ENCODE measurements around the gene PFDN4.
A peak's percentile ranks its signal among the peaks of the same experiment; 100 is the strongest.

PFDN4 gene

DNA sequence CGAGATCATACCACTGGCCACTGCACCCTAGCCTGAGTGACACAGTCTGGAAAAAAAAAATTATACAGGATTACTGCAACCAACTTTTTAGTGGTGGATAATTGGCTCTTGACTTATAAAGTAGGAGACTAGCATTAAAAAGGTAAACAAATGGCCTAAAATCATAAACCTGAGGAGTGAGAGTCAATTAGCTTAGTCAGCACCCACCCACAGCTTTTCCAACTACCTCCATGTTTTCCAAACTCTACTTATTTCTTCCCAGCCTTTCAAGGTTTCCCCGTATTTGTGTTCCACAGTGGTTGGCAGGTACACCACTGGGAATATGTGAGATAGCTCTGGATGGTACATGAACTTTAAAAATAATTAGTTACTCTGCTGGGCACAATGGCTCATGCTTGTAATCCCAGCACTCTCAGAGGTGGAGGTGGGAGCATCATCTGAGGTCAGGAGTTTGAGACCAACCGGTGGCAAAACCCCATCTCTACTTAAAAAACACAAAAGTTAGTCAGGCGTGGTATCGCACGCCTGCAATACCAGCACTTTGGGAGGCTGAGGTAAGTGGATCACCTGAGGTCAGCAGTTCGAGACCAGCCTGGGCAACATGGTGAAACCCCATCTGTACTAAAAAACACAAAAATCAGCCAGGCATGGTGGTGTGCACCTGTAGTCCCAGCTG is 40.8 kb upstream of the PFDN4 start:
- Histone ChIP-seq H2BK12ac (ENCODE audit: low read length) (no peak overlapping the region), H3K79me1 (ENCODE audit: low read depth, low read length) (no peaks in the 10 kb centered on the region), H2BK15ac (ENCODE audit: low read length) (no peak overlapping the region), H4K8ac (ENCODE audit: low read depth, low read length) (no peak overlapping the region), H3K27ac (replicated peaks; ENCODE audit: low read length) (no peak overlapping the region), H2AK5ac (ENCODE audit: low read depth, low read length) (no peak overlapping the region), H3K23ac (ENCODE audit: low read depth, low read length, poor library complexity) (no peak overlapping the region), H3K4ac (ENCODE audit: low read length) (no peak overlapping the region), H3K36me3 (replicated peaks in 1 of 2; ENCODE audit: control insufficient read depth in 2 of 2, insufficient read depth in 2 of 2, low read length in 2 of 2) (no peaks in the 10 kb centered on the region), H2BK120ac (ENCODE audit: low read depth, low read length) (no peak overlapping the region), H4K91ac (ENCODE audit: low read depth, low read length, poor library complexity) (no peak overlapping the region), H3K9me3 (replicated peaks in 1 of 2; ENCODE audit: control insufficient read depth in 2 of 2, insufficient read depth in 1 of 2, low read depth in 1 of 2, low read length in 2 of 2) (no peaks in the 10 kb centered on the region), H3K9ac (ENCODE audit: low read depth, low read length, poor library complexity) (no peak overlapping the region), H3K27me3 (ENCODE audit: control insufficient read depth in 3 of 3, insufficient read depth in 3 of 3, low read depth in 1 of 3, low read length in 3 of 3) (peaks cover 0 to 70% (median 16%) of the 10 kb centered on the region in 3 experiments), H3K18ac (ENCODE audit: low read length) (no peak overlapping the region), H2AFZ (ENCODE audit: low read length) (no peak overlapping the region), H2BK5ac (ENCODE audit: low read length) (no peak overlapping the region), H3K4me3 (ENCODE audit: low read length in 2 of 2) (no peak overlapping the region), H3K4me2 (ENCODE audit: insufficient read depth, low read length, poor library complexity, severe bottlenecking) (no peak overlapping the region), H3K14ac (ENCODE audit: low read length) (no peak overlapping the region), H3K4me1 (ENCODE audit: control insufficient read depth in 2 of 2, insufficient read depth in 1 of 2, low read depth in 1 of 2, low read length in 2 of 2) (no peaks in the 10 kb centered on the region)
- WGBS, 2 donors (ENCODE audit: extremely low coverage in 2 of 2, insufficient read length in 2 of 2, insufficient replicate concordance in 1 of 2) = no CpG with 5 or more reads among the region's 7 CpGs
- no peak for DNase-seq (ENCODE audit: low spot score)

DNA sequence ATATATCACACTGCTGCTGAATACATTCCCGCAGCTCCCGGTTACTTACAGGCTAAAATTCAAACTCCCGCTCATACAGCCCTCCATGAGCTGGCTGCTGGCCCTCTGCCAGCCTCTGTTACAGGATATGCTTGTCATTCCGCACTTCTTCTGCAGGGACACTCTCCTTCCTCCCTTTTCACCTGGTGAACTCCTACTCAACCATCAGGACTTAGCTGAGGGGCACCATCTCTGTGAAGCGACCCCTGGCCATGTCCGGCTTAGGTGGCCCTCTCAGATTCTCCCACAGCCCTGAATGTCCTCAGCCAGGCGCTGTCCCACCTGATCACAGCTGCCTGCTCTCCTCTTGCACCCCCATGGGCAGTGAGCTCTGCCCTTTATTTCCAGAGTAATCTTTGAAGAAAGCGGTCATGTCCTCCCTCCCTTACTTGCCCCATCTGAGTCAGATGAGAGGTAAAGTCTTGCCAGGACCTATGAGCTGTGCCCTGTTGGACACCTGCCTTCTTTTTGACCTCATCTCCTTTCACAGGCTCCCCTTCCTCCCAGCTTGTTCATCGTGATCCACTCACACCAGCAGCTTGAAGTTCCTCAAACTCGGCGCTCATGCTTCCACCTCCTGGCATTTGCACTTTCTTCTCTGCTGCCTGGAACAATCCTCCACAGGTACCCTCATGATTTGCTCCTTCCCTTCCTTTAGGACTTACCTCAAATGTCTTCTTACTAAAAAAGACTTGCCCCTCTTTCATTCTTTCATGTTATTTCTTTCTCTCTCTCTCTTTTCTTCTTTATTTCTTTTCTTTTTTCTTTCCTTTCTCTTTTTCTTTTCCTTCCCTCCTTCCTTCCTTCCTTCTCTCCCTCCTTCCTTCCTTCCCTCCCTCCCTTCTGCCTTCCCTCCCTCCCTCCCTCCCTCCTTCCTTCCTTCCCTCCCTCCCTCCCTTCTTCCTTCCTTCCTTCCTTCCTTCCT is 39.7 kb upstream of the PFDN4 start:
- H2AFZ ChIP-seq (ENCODE audit: low read length) = no peak overlapping the region
- H2BK5ac ChIP-seq (ENCODE audit: low read length) = no peak overlapping the region
- H2AK5ac ChIP-seq (ENCODE audit: low read depth, low read length) = no peak overlapping the region
- no peak overlapping the region for H3K4me3 ChIP-seq (ENCODE audit: low read length in 2 of 2)
- H3K9me3 ChIP-seq (replicated peaks in 1 of 2; ENCODE audit: control insufficient read depth in 2 of 2, insufficient read depth in 1 of 2, low read depth in 1 of 2, low read length in 2 of 2) = no peaks in the 10 kb centered on the region
- H3K36me3 ChIP-seq (replicated peaks in 1 of 2; ENCODE audit: control insufficient read depth in 2 of 2, insufficient read depth in 2 of 2, low read length in 2 of 2) = no peaks in the 10 kb centered on the region
- no peak overlapping the region for H2BK120ac ChIP-seq (ENCODE audit: low read depth, low read length)
- H3K9ac ChIP-seq (ENCODE audit: low read depth, low read length, poor library complexity) = no peak overlapping the region
- H3K23ac ChIP-seq (ENCODE audit: low read depth, low read length, poor library complexity) = no peak overlapping the region
- no peak overlapping the region for H3K14ac ChIP-seq (ENCODE audit: low read length)
- H2BK12ac ChIP-seq (ENCODE audit: low read length) = no peak overlapping the region
- H3K4me1 ChIP-seq (ENCODE audit: control insufficient read depth in 2 of 2, insufficient read depth in 1 of 2, low read depth in 1 of 2, low read length in 2 of 2) = peaks cover 4 to 6% of the 10 kb centered on the region in 2 donors
- H4K91ac ChIP-seq (ENCODE audit: low read depth, low read length, poor library complexity) = no peak overlapping the region
- H3K27ac ChIP-seq (replicated peaks; ENCODE audit: low read length) = no peak overlapping the region
- H3K4me2 ChIP-seq (ENCODE audit: insufficient read depth, low read length, poor library complexity, severe bottlenecking) = no peak overlapping the region
- no peak overlapping the region for H3K4ac ChIP-seq (ENCODE audit: low read length)
- no CpG with 5 or more reads among the region's 11 CpGs for WGBS, 2 donors (ENCODE audit: extremely low coverage in 2 of 2, insufficient read length in 2 of 2, insufficient replicate concordance in 1 of 2)
- H3K27me3 ChIP-seq (ENCODE audit: control insufficient read depth in 3 of 3, insufficient read depth in 3 of 3, low read depth in 1 of 3, low read length in 3 of 3) = peaks cover 7 to 73% (median 27%) of the 10 kb centered on the region in 3 experiments
- DNase-seq (ENCODE audit: low spot score) = no peak
- peak overlapping the region; percentile 16 for H3K18ac ChIP-seq (ENCODE audit: low read length)
- no peak overlapping the region for H2BK15ac ChIP-seq (ENCODE audit: low read length)
- no peak overlapping the region for H4K8ac ChIP-seq (ENCODE audit: low read depth, low read length)
- H3K79me1 ChIP-seq (ENCODE audit: low read depth, low read length) = no peaks in the 10 kb centered on the region

DNA sequence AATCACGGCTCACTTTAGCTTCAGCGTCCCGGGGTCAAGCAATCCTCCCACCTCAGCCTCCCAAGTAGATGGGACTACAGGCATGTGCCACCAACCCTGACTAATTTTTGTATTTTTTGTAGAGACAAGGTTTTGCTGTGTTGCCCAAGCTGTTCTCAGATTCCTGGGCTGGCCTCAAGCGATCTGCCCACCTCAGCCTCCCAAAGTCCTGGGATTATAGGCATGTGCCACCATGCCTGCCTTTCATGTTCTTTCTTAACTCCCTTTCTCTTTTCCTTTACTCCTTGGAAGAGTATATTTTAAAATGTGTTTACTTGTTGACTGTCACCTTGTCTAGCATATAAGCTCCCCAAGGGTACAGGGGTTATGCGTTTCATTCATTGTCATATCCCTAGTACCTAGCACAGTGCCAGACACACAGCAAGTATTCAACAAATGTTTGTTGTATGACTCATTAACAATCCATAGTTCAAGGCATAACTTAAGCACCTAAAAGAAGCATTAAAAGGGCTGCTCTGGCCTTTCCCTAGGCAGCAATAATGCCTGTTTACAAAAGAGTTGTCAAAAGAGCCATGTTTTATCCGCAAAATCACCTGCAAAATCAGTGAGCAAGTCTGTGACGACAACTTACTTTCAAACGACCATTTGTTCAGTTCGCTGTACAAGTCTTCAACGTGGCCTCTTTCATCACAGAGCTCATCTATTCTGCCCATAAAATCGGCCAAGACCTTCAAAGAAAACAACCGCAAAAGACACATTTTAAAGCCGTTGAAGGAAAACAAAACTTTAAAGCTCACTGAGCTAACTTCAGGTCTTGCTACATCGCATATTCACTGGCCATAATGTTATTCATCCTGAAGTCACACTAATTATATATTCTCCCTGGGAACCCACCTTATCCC is 38.7 kb upstream of the PFDN4 start:
- peaks cover 8 to 11% of the 10 kb centered on the region in 2 donors for H3K4me1 ChIP-seq (ENCODE audit: control insufficient read depth in 2 of 2, insufficient read depth in 1 of 2, low read depth in 1 of 2, low read length in 2 of 2)
- H2BK5ac ChIP-seq (ENCODE audit: low read length) = no peak overlapping the region
- no peak overlapping the region for H2BK12ac ChIP-seq (ENCODE audit: low read length)
- no peak overlapping the region for H3K14ac ChIP-seq (ENCODE audit: low read length)
- H3K18ac ChIP-seq (ENCODE audit: low read length) = no peak overlapping the region
- no peak overlapping the region for H2AK5ac ChIP-seq (ENCODE audit: low read depth, low read length)
- H4K8ac ChIP-seq (ENCODE audit: low read depth, low read length) = no peak overlapping the region
- H4K91ac ChIP-seq (ENCODE audit: low read depth, low read length, poor library complexity) = no peak overlapping the region
- no peak overlapping the region for H3K9ac ChIP-seq (ENCODE audit: low read depth, low read length, poor library complexity)
- no peaks in the 10 kb centered on the region for H3K36me3 ChIP-seq (replicated peaks in 1 of 2; ENCODE audit: control insufficient read depth in 2 of 2, insufficient read depth in 2 of 2, low read length in 2 of 2)
- no peaks in the 10 kb centered on the region for H3K9me3 ChIP-seq (replicated peaks in 1 of 2; ENCODE audit: control insufficient read depth in 2 of 2, insufficient read depth in 1 of 2, low read depth in 1 of 2, low read length in 2 of 2)
- no peak for DNase-seq (ENCODE audit: low spot score)
- no peak overlapping the region for H3K4me3 ChIP-seq (ENCODE audit: low read length in 2 of 2)
- no peaks in the 10 kb centered on the region for H3K79me1 ChIP-seq (ENCODE audit: low read depth, low read length)
- H3K27ac ChIP-seq (replicated peaks; ENCODE audit: low read length) = no peak overlapping the region
- no CpG with 5 or more reads among the region's 14 CpGs for WGBS, 2 donors (ENCODE audit: extremely low coverage in 2 of 2, insufficient read length in 2 of 2, insufficient replicate concordance in 1 of 2)
- no peak overlapping the region for H2AFZ ChIP-seq (ENCODE audit: low read length)
- H3K27me3 ChIP-seq (ENCODE audit: control insufficient read depth in 3 of 3, insufficient read depth in 3 of 3, low read depth in 1 of 3, low read length in 3 of 3) = peaks cover 15 to 83% (median 37%) of the 10 kb centered on the region in 3 experiments
- no peak overlapping the region for H2BK15ac ChIP-seq (ENCODE audit: low read length)
- H3K4me2 ChIP-seq (ENCODE audit: insufficient read depth, low read length, poor library complexity, severe bottlenecking) = no peak overlapping the region
- H3K23ac ChIP-seq (ENCODE audit: low read depth, low read length, poor library complexity) = no peak overlapping the region
- no peak overlapping the region for H3K4ac ChIP-seq (ENCODE audit: low read length)
- no peak overlapping the region for H2BK120ac ChIP-seq (ENCODE audit: low read depth, low read length)
